Liver (tissue), 9 donors: ENCODE results near the gene PCED1B. TPM values are rescaled to one million over a fixed set of nuclear protein-coding genes. Genes with fewer than 3 reads are reported as not detected.

ENCODE experiments used
- DNase-seq: peaks from one replicate; pipeline ENCODE4 v3.0.0-alpha.2; 2017; ENCODE audit warnings: low spot score
- H3K27ac ChIP-seq, 2 donors: one replicate each; pipeline ENCODE4 v1.7.0; 2013; ENCODE audit warnings: inconsistent platforms in 2 of 2, low read length in 2 of 2, control low read depth in 1 of 2, low read depth in 1 of 2, mild to moderate bottlenecking in 1 of 2
- H3K27me3 ChIP-seq, 4 donors: one replicate each; pipeline versions ENCODE4 v1.6.1 to v1.7.0; 2013; ENCODE audit warnings: low read length in 3 of 4, inconsistent platforms in 1 of 4, mild to moderate bottlenecking in 1 of 4, moderate library complexity in 1 of 4; ENCODE audit not compliant: control insufficient read depth in 4 of 4, insufficient read depth in 4 of 4
- H3K36me3 ChIP-seq, 4 donors: one replicate each; pipeline versions ENCODE4 v1.6.1 to v1.7.0; 2013; ENCODE audit warnings: low read length in 3 of 4, mild to moderate bottlenecking in 3 of 4, low read depth in 1 of 4, moderate library complexity in 1 of 4; ENCODE audit not compliant: control insufficient read depth in 4 of 4, insufficient read depth in 3 of 4
- H3K4me1 ChIP-seq, 4 donors: one replicate each; pipeline versions ENCODE4 v1.6.1 to v1.7.0; 2013; ENCODE audit warnings: low read length in 3 of 4, mild to moderate bottlenecking in 3 of 4, moderate library complexity in 1 of 4; ENCODE audit not compliant: control insufficient read depth in 4 of 4, insufficient read depth in 4 of 4
- H3K4me3 ChIP-seq, 3 donors: one replicate each; pipeline versions ENCODE4 v1.6.1 to v1.7.0; 2013; ENCODE audit warnings: low read length in 3 of 3, control low read depth in 1 of 3, low read depth in 1 of 3, mild to moderate bottlenecking in 1 of 3
- H3K9ac ChIP-seq, 2 donors: one replicate each; pipeline ENCODE4 v1.7.0; 2013; ENCODE audit warnings: low read length in 2 of 2, mild to moderate bottlenecking in 2 of 2, moderate library complexity in 2 of 2, control low read depth in 1 of 2, low read depth in 1 of 2
- H3K9me3 ChIP-seq, 4 donors: one replicate each; pipeline versions ENCODE4 v1.6.1 to v1.7.0; 2013; ENCODE audit warnings: low read length in 3 of 4; ENCODE audit not compliant: control insufficient read depth in 4 of 4
- ATF3 ChIP-seq: IDR thresholded peaks from 2 replicates; pipeline ENCODE4 v1.6.1; 2016; ENCODE audit warnings: antibody characterized with exemption
- CTCF ChIP-seq: fragments of 150-350 bp; IDR thresholded peaks from 2 replicates; pipeline ENCODE4 v1.5.1; 2017; ENCODE audit warnings: improper control_type of control experiment, low read depth, low read length; ENCODE audit not compliant: missing input control
- EGR1 ChIP-seq, 2 donors: IDR thresholded peaks; 2 replicates each; pipeline ENCODE4 v1.6.1; 2016 to 2018; ENCODE audit warnings: antibody characterized with exemption in 2 of 2, low read depth in 2 of 2
- FOXA2 ChIP-seq: IDR thresholded peaks from 2 replicates; pipeline ENCODE4 v1.6.1; 2016; ENCODE audit warnings: antibody characterized with exemption
- GABPA ChIP-seq, 2 donors: IDR thresholded peaks in 1 of 2; conservative IDR thresholded peaks in 1 of 2; 2 replicates each; pipeline ENCODE4 v1.6.1; 2016; ENCODE audit warnings: antibody characterized with exemption in 2 of 2, mild to moderate bottlenecking in 1 of 2, moderate library complexity in 1 of 2
- HNF4A ChIP-seq, 2 donors: conservative IDR thresholded peaks; 2 replicates each; pipeline ENCODE4 v1.6.1; 2016; ENCODE audit warnings: antibody characterized with exemption in 2 of 2, mild to moderate bottlenecking in 2 of 2
- JUND ChIP-seq, 2 donors: IDR thresholded peaks; 2 replicates each; pipeline ENCODE4 v1.6.1; 2016; ENCODE audit warnings: antibody characterized with exemption in 2 of 2
- MAX ChIP-seq: IDR thresholded peaks from 2 replicates; pipeline ENCODE4 v1.6.1; 2016; ENCODE audit warnings: antibody characterized with exemption
- NR2F2 ChIP-seq: IDR thresholded peaks from 2 replicates; pipeline ENCODE4 v1.6.1; 2016; ENCODE audit warnings: antibody characterized with exemption
- RAD21 ChIP-seq, 2 donors: IDR thresholded peaks; 2 replicates each; pipeline ENCODE4 v1.6.1; 2016; ENCODE audit warnings: antibody characterized with exemption in 2 of 2, mild to moderate bottlenecking in 2 of 2
- RXRA ChIP-seq, 2 donors: IDR thresholded peaks; 2 replicates each; pipeline ENCODE4 v1.6.1; 2017 to 2018; ENCODE audit warnings: antibody characterized with exemption in 2 of 2, mild to moderate bottlenecking in 1 of 2
- SP1 ChIP-seq: IDR thresholded peaks from 2 replicates; pipeline ENCODE4 v1.6.1; 2018; ENCODE audit warnings: antibody characterized with exemption, mild to moderate bottlenecking
- TAF1 ChIP-seq: conservative IDR thresholded peaks from 2 replicates; pipeline ENCODE4 v1.6.1; 2016; ENCODE audit warnings: antibody characterized with exemption, mild to moderate bottlenecking
- YY1 ChIP-seq: IDR thresholded peaks from 2 replicates; pipeline ENCODE4 v1.6.1; 2016; ENCODE audit warnings: antibody characterized with exemption, mild to moderate bottlenecking
- ZBTB33 ChIP-seq: IDR thresholded peaks from 2 replicates; pipeline ENCODE4 v1.6.1; 2016; ENCODE audit warnings: antibody characterized with exemption
- WGBS: extraction: QIAGEN DNeasy Blood & Tissue Kit; methylation state at CpG from one replicate; pipeline ENCODE4 v1.1.7; 2013; 5-methylcytosine and 5-hydroxymethylcytosine counted together
- polyA plus RNA-seq, 2 donors: library from polyadenylated mRNA; stranded (reverse) in 1 of 2; unstranded in 1 of 2; fragments of 200-250 nt in 1 of 2; fragments of >200 nt in 1 of 2; fragmentation: Nextera tagmentation in 1 of 2; extraction: Ambion mirVana in 1 of 2; gene quantifications; one replicate each; pipeline versions ENCODE4 v1.2.1 to v1.2.3, GENCODE V29; 2013 to 2015
- total RNA-seq, 2 donors: library from RNA; depleted of rRNA; stranded (reverse); fragments of >200 nt; gene quantifications; one replicate each; pipeline ENCODE4 v1.2.3, GENCODE V29; 2014
- donor health status: healthy.
- donor health status: healthy.
- donor health status: healthy.
- donor health status: healthy.
- donor health status: healthy.

The PCED1B gene
- total and polyA plus RNA-seq, 4 donors, result 0.51 to 1.8 (median 1.1) TPM

GRCh38 chr12:47249082-47249481, 169.7 kb downstream of the PCED1B start:
- no peak for DNase-seq
- Histone ChIP-seq H3K4me3 (no peak overlapping the region), H3K27me3 (no peaks in the 10 kb centered on the region), H3K9me3 (no peaks in the 10 kb centered on the region), H3K27ac (no peak overlapping the region), H3K9ac (no peak overlapping the region), H3K4me1 (peaks cover 0 to 5% (median 1%) of the 10 kb centered on the region in 4 donors), H3K36me3 (no peaks in the 10 kb centered on the region)
- WGBS, result 88% methylated on average over 4 of the region's 4 CpGs
- no peak for TF ChIP-seq SP1
- no peak for TF ChIP-seq JUND (IDR thresholded peaks at IDR 0.05)
- no peak for TF ChIP-seq NR2F2
- no peak for TF ChIP-seq FOXA2
- no peak for TF ChIP-seq RAD21 (IDR thresholded peaks at IDR 0.05)
- no peak for TF ChIP-seq ATF3
- no peak for TF ChIP-seq ZBTB33
- no peak for TF ChIP-seq HNF4A (conservative IDR thresholded peaks at IDR 0.05)
- TF ChIP-seq EGR1 (IDR thresholded peaks at IDR 0.05; ENCODE audit: low read depth in 2 of 2), result no peak
- no peak for TF ChIP-seq TAF1
- no peak for TF ChIP-seq GABPA (IDR thresholded peaks at IDR 0.05 in 1 of 2, conservative IDR thresholded peaks at IDR 0.05 in 1 of 2)
- no peak for TF ChIP-seq YY1
- no peak for TF ChIP-seq MAX
- no peak for TF ChIP-seq CTCF

- H3K36me3 ChIP-seq, result no peaks in the 10 kb centered on the region
- TF ChIP-seq RAD21 (IDR thresholded peaks at IDR 0.05), result no peak
- no peak for TF ChIP-seq MAX
- TF ChIP-seq RXRA (IDR thresholded peaks at IDR 0.05), result no peak
- TF ChIP-seq SP1, result no peak
- no peak for TF ChIP-seq ZBTB33
- H3K4me3 ChIP-seq, result no peak overlapping the region
- no peaks in the 10 kb centered on the region for H3K27me3 ChIP-seq
- no peak overlapping the region for H3K27ac ChIP-seq
- H3K9me3 ChIP-seq, result no peaks in the 10 kb centered on the region
- peak; percentile 40 for DNase-seq
- peaks cover 0 to 5% (median 1%) of the 10 kb centered on the region in 4 donors for H3K4me1 ChIP-seq
- H3K9ac ChIP-seq, result no peak overlapping the region
- 87% methylated on average over 7 of the region's 7 CpGs for WGBS
Measured at GRCh38 chr12:47249719-47250357, 170.4 kb downstream of the PCED1B start.
